HCT116 (cell line): ENCODE measurements around the gene TMEM258. TPM values are rescaled to one million over a fixed set of nuclear protein-coding genes. Genes with fewer than 3 reads are reported as not detected.

Experiments used
- ATAC-seq: fragments of 200-7000 bp; cut with Tn5 transposase; 2 replicates; pipeline ENCODE4 v1.9.1; 2020; ENCODE audit warnings: mild to moderate bottlenecking, moderate library complexity
- BruUV-seq: library from RNA; stranded (reverse); fragments of 400-500 nt; replicated peaks from 2 replicates; lab custom pipeline; 2021; lab: Mats Ljungman, UMichigan
- CTCF ChIA-PET: fragments of 300-600 bp; sonication (Branson Sonifier 250); formaldehyde crosslinking; loops from one replicate; lab custom pipeline; 2021; ENCODE audit warnings: antibody characterized with exemption; lab: Charles Lee
- POLR2A ChIA-PET: fragments of 300-600, 350-600 bp; sonication (Branson Sonifier 250); formaldehyde crosslinking; loops from one replicate; lab custom pipeline; 2021; ENCODE audit warnings: antibody characterized with exemption; lab: Charles Lee
- RAD21 ChIA-PET, 2 experiments: fragments of 300-600 bp; sonication (Branson Sonifier 250); formaldehyde crosslinking; loops; one replicate each; lab custom pipeline; 2023; ENCODE audit warnings: low total read pairs in 2 of 2; ENCODE audit not compliant: uncharacterized antibody in 2 of 2, unreplicated experiment in 2 of 2, low non-redundant PET in 1 of 2; lab: Charles Lee
- DNase-seq: peaks from one replicate; pipeline ENCODE4 v3.0.0-alpha.2; 2010; ENCODE audit warnings: low read depth, low spot score
- H2AFZ ChIP-seq: fragments of 200-600 bp; shearing (Covaris generic), sonication (generic); 2 replicates; pipeline ENCODE4 v1.6.1; 2017; ENCODE audit warnings: low read depth, mixed run types, mixed read lengths, antibody characterized with exemption, low read length; ENCODE audit not compliant: poor library complexity, severe bottlenecking
- H3K27ac ChIP-seq: 2 replicates; pipeline ENCODE4 v1.5.1; 2012; ENCODE audit warnings: low read depth, low read length
- H3K27me3 ChIP-seq: fragments of 200-600 bp; sonication (generic); 2 replicates; pipeline ENCODE4 v1.6.1; 2016; ENCODE audit warnings: mixed run types, low read length, mixed read lengths; ENCODE audit not compliant: insufficient read depth
- H3K36me3 ChIP-seq, 2 experiments: fragments of 200-500 bp in 1 of 2; fragments of 200-600 bp in 1 of 2; sonication (Bioruptor generic) in 1 of 2; sonication (generic) in 1 of 2; 2 replicates each; pipeline versions ENCODE4 v1.5.1 to v1.6.1; 2014 to 2016; ENCODE audit warnings: low read length in 2 of 2, inconsistent platforms in 1 of 2, mixed read lengths in 1 of 2, mixed run types in 1 of 2; ENCODE audit not compliant: insufficient read depth in 2 of 2, control insufficient read depth in 1 of 2
- H3K4me1 ChIP-seq, 2 experiments: fragments of 200-600 bp in 1 of 2; sonication (generic) in 1 of 2; 2 replicates each; pipeline versions ENCODE4 v1.5.1 to v1.6.1; 2012 to 2017; ENCODE audit warnings: low read length in 2 of 2, inconsistent platforms in 1 of 2, mild to moderate bottlenecking in 1 of 2, mixed read lengths in 1 of 2, mixed run types in 1 of 2, moderate library complexity in 1 of 2; ENCODE audit not compliant: insufficient read depth in 2 of 2, control insufficient read depth in 1 of 2
- H3K4me2 ChIP-seq: fragments of 200-600 bp; sonication (generic); 2 replicates; pipeline ENCODE4 v1.6.1; 2017; ENCODE audit warnings: mixed run types, low read length, mixed read lengths
- H3K4me3 ChIP-seq, 2 experiments: fragments of 200-600 bp in 1 of 2; sonication (generic) in 1 of 2; replicated peaks in 1 of 2; 2 replicates each; pipeline ENCODE4 v1.5.1; 2011 to 2016; ENCODE audit warnings: low read length in 2 of 2, control low read depth in 1 of 2, low read depth in 1 of 2, mild to moderate bottlenecking in 1 of 2, mixed read lengths in 1 of 2, mixed run types in 1 of 2
- H3K79me2 ChIP-seq: fragments of 200-600 bp; sonication (generic); 2 replicates; pipeline ENCODE4 v1.6.1; 2017; ENCODE audit warnings: mild to moderate bottlenecking, mixed run types, low read length, moderate library complexity, mixed read lengths; ENCODE audit not compliant: insufficient read depth
- H3K9ac ChIP-seq: fragments of 200-600 bp; sonication (generic); 2 replicates; pipeline ENCODE4 v1.6.1; 2016; ENCODE audit warnings: low read length, mixed read lengths
- H3K9me2 ChIP-seq: fragments of 200-600 bp; sonication (generic), shearing (Covaris generic); 2 replicates; pipeline ENCODE4 v1.6.1; 2017; ENCODE audit warnings: mixed run types, mild to moderate bottlenecking, moderate library complexity; ENCODE audit not compliant: insufficient read depth
- H3K9me3 ChIP-seq, 2 experiments: fragments of 200-500 bp in 1 of 2; fragments of 200-600 bp in 1 of 2; sonication (Bioruptor generic) in 1 of 2; sonication (generic) in 1 of 2; 2 replicates each; pipeline ENCODE4 v1.6.1; 2014 to 2017; ENCODE audit warnings: low read length in 2 of 2, mixed read lengths in 2 of 2, inconsistent platforms in 1 of 2, low read depth in 1 of 2, mild to moderate bottlenecking in 1 of 2, mixed run types in 1 of 2, moderate library complexity in 1 of 2; ENCODE audit not compliant: control insufficient read depth in 1 of 2, insufficient read depth in 1 of 2
- H4K20me1 ChIP-seq: fragments of 200-600 bp; sonication (generic), shearing (Covaris generic); 2 replicates; pipeline ENCODE4 v1.6.1; 2017; ENCODE audit warnings: mixed run types, mild to moderate bottlenecking, moderate library complexity; ENCODE audit not compliant: insufficient read depth
- ATF3 ChIP-seq: IDR thresholded peaks from 2 replicates; pipeline ENCODE4 v1.6.1; 2012
- CBX3 ChIP-seq: IDR thresholded peaks from 2 replicates; pipeline ENCODE4 v1.6.1; 2012; ENCODE audit warnings: low read depth
- CEBPB ChIP-seq: IDR thresholded peaks from 2 replicates; pipeline ENCODE4 v1.6.1; 2012; ENCODE audit warnings: low read depth
- EGR1 ChIP-seq: IDR thresholded peaks from 2 replicates; pipeline ENCODE4 v1.6.1; 2012; ENCODE audit warnings: low read depth
- ELF1 ChIP-seq: IDR thresholded peaks from 2 replicates; pipeline ENCODE4 v1.6.1; 2012; ENCODE audit warnings: low read depth, borderline replicate concordance
- EZH2phosphoT487 ChIP-seq: fragments of 200-600 bp; IDR thresholded peaks from 2 replicates; pipeline ENCODE4 v1.6.1; 2018; ENCODE audit warnings: antibody characterized with exemption, borderline replicate concordance
- FOSL1 ChIP-seq: IDR thresholded peaks from 2 replicates; pipeline ENCODE4 v1.6.1; 2012; ENCODE audit warnings: low read depth
- POLR2A ChIP-seq: IDR thresholded peaks from 2 replicates; pipeline ENCODE4 v1.7.0; 2011; ENCODE audit warnings: borderline replicate concordance; ENCODE audit not compliant: insufficient read depth, insufficient read length; ENCODE audit errors: extremely low read depth
- POLR2AphosphoS5 ChIP-seq: IDR thresholded peaks from 2 replicates; pipeline ENCODE4 v1.6.1; 2011; ENCODE audit warnings: mild to moderate bottlenecking, low read depth, low read length, moderate library complexity
- RAD21 ChIP-seq: IDR thresholded peaks from 2 replicates; pipeline ENCODE4 v1.6.1; 2012; ENCODE audit warnings: low read depth, mild to moderate bottlenecking
- REST ChIP-seq: IDR thresholded peaks from 2 replicates; pipeline ENCODE4 v1.6.1; 2012; ENCODE audit warnings: low read depth
- SIN3A ChIP-seq: IDR thresholded peaks from 2 replicates; pipeline ENCODE4 v1.6.1; 2012; ENCODE audit warnings: low read depth
- SP1 ChIP-seq: IDR thresholded peaks from 2 replicates; pipeline ENCODE4 v1.6.1; 2012; ENCODE audit warnings: low read depth
- SRF ChIP-seq: IDR thresholded peaks from 2 replicates; pipeline ENCODE4 v1.6.1; 2012; ENCODE audit warnings: low read depth
- TCF7L2 ChIP-seq: IDR thresholded peaks from 2 replicates; pipeline ENCODE4 v1.7.0; 2011; ENCODE audit warnings: borderline replicate concordance, inconsistent platforms; ENCODE audit not compliant: insufficient read depth, insufficient read length; ENCODE audit errors: extremely low read depth
- YY1 ChIP-seq: IDR thresholded peaks from 2 replicates; pipeline ENCODE4 v1.6.1; 2011; ENCODE audit warnings: low read length, low read depth, moderate library complexity, mild to moderate bottlenecking; ENCODE audit not compliant: insufficient replicate concordance; ENCODE audit errors: extremely low read depth
- ZFX ChIP-seq: fragments of 450-650 bp; IDR thresholded peaks from 2 replicates; pipeline ENCODE4 v1.6.1; 2017
- intact Hi-C: fragments of 100-400 bp; cut with micrococcal nuclease; formaldehyde crosslinking; loops from 2 replicates; pipeline ENCODE4 v1.10.0; 2022
- total RNA-seq: library from RNA; stranded (reverse); gene quantifications from one replicate; pipeline ENCODE4 v1.2.1, GENCODE V29; 2021; ENCODE audit not compliant: unreplicated experiment

The TMEM258 gene
- total RNA-seq, 1 experiment from 2014 or later: 160 TPM

- Histone ChIP-seq H3K27ac (no peak overlapping the region), H3K4me1 (peaks cover 0 to 5% of the 10 kb centered on the region in 2 experiments; a peak in 1 of 4 replicates), H2AFZ (no peak overlapping the region), H3K4me2 (no peak overlapping the region), H3K36me3 (peaks cover 3 to 31% of the 10 kb centered on the region in 2 experiments), H3K79me2 (peaks cover 16% of the 10 kb centered on the region), H3K9me3 (no peaks in the 10 kb centered on the region), H3K4me3 (no peak overlapping the region), H3K9ac (no peak overlapping the region), H4K20me1 (no peaks in the 10 kb centered on the region), H3K9me2 (no peaks in the 10 kb centered on the region), H3K27me3 (no peaks in the 10 kb centered on the region)
- RAD21 ChIA-PET: no interaction called here
- no peak for DNase-seq
- no peak for TF ChIP-seq SRF
- no peak for TF ChIP-seq RAD21
- no peak for TF ChIP-seq YY1
- no peak for TF ChIP-seq FOSL1
- no peak for TF ChIP-seq TCF7L2
- no peak for TF ChIP-seq ELF1
- no peak for TF ChIP-seq POLR2AphosphoS5
- no peak for TF ChIP-seq CBX3
- no peak for TF ChIP-seq SIN3A
- TF ChIP-seq EZH2phosphoT487: no peak
- no TSS peak for BruUV-seq
- intact Hi-C loops: no loop called here
- POLR2A ChIA-PET: interaction anchor here (1.3 kb wide), 1 partner anchor 10 kb away, joined by 7 read pairs; no protein-coding TSS in a partner anchor
- ATAC-seq: no peak
- CTCF ChIA-PET: interaction anchor here (1.7 kb wide), 1 partner anchor 11 kb away, joined by 4 read pairs; no protein-coding TSS in a partner anchor
Measured at GRCh38 chr11:61803889-61804647, 11.7 kb upstream of the TMEM258 start.

- no TSS peak for BruUV-seq
- Histone ChIP-seq H3K4me3 (no peak overlapping the region), H3K27me3 (no peaks in the 10 kb centered on the region), H3K4me2 (no peak overlapping the region), H3K36me3 (peaks cover 6 to 40% of the 10 kb centered on the region in 2 experiments), H3K9me2 (no peaks in the 10 kb centered on the region), H3K9ac (no peak overlapping the region), H3K79me2 (peaks cover 31% of the 10 kb centered on the region), H3K4me1 (peaks cover 0 to 5% of the 10 kb centered on the region in 2 experiments; a peak in 1 of 4 replicates), H2AFZ (no peak overlapping the region), H4K20me1 (peaks cover 2% of the 10 kb centered on the region; the same call in 1 of the 2 replicates), H3K9me3 (no peaks in the 10 kb centered on the region), H3K27ac (no peak overlapping the region)
- ChIA-PET CTCF (no interaction called here), POLR2A (no interaction called here), RAD21 (no interaction called here)
- ATAC-seq (no peak), DNase-seq (no peak)
- intact Hi-C loops: no loop called here
- no peak for TF ChIP-seq ELF1
- TF ChIP-seq SIN3A: no peak
- no peak for TF ChIP-seq TCF7L2
- TF ChIP-seq POLR2A: no peak
- no peak for TF ChIP-seq YY1
- TF ChIP-seq RAD21: no peak
- no peak for TF ChIP-seq REST
- no peak for TF ChIP-seq CEBPB
- no peak for TF ChIP-seq EGR1
- no peak for TF ChIP-seq SP1
- TF ChIP-seq FOSL1: no peak
- no peak for TF ChIP-seq ZFX
- no peak for TF ChIP-seq ATF3
- TF ChIP-seq CBX3: no peak
Measured at GRCh38 chr11:61802605-61803004, 10.2 kb upstream of the TMEM258 start.
